Measurements from ENCODE around the gene FLOT1. TPM values are rescaled to one million over a fixed set of nuclear protein-coding genes. Genes with fewer than 3 reads are reported as not detected.
A peak's percentile ranks its signal among the peaks of the same experiment; 100 is the strongest.

Gene FLOT1, protein sequence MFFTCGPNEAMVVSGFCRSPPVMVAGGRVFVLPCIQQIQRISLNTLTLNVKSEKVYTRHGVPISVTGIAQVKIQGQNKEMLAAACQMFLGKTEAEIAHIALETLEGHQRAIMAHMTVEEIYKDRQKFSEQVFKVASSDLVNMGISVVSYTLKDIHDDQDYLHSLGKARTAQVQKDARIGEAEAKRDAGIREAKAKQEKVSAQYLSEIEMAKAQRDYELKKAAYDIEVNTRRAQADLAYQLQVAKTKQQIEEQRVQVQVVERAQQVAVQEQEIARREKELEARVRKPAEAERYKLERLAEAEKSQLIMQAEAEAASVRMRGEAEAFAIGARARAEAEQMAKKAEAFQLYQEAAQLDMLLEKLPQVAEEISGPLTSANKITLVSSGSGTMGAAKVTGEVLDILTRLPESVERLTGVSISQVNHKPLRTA
- total RNA-seq (2021; ENCODE audit: unreplicated experiment), result 176 TPM
- polyA plus RNA-seq (2012; ENCODE audit: insufficient read length), result 221 TPM
- Bru-seq, nascent RNA, result percentile 90 among the genes with signal in this experiment
- percentile 85 among the genes with signal in this experiment for BruChase-seq, experiment 1, labeled RNA remaining after a 2-hour chase
- percentile 91 among the genes with signal in this experiment for BruChase-seq, experiment 2, labeled RNA remaining after a 6-hour chase
- long read RNA-seq, transcript FLOT1-201 (13 exons, 1,912 nt), result major isoform, 228 of 530 reads
- long read RNA-seq, partial matches to known transcripts, result 186 of 530 reads
- long read RNA-seq, other reads (novel, unspliced or antisense), result 115 of 530 reads

DNA sequence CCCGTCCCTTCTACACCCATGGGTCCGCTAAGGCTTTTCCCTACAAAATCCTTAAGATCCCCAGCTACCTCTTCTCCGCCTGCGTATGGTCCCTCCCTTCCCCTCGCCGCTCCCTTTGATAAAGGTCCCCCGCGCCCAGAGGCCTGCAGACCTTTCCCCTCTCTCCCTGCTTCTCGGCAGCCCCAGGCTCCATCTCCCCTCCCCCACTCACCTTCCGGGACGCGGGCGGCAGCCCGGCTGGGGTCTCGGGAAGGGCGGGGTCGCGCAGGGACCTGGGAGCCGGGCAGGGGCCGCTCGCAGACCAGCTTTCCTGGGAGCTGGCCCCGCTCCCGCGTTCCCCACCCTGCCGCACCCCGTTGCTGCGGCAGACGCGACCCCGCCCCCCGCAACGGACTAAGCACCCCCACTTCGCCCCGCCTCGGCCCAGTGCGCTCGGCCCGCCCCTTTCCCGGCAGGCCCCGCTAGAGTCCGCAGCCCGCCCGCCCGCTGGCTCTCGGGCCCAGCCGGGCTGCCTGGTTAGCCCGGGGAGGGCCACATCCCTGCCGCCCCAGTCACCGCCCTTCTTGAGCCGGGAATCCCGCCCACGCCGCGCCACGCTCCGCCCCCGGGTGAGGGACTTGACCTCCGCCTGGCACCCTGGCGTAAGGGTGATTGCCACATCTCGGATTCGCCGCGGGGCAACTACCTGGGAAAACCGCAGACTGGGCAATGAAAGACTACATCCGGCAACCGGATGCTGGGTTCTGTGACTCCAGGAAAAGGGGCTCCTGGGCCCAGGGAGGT, at the start of gene FLOT1:
Gene FLOT1, minus strand, starts transcription at position 372 of the 783 bp plus-strand sequence. CDS start 498 bp downstream, outside the sequence.
- Histone ChIP-seq H3K9me3 (ENCODE audit: control insufficient read depth, insufficient read depth, low read depth, low read length) (no peaks in the 10 kb centered on the region), H3K27ac (ENCODE audit: low read length) (peak within 1 kb of the TSS; percentile 97), H3K4me1 (ENCODE audit: control insufficient read depth, insufficient read depth, low read length) (peaks cover 39% of the 10 kb centered on the region), H3K36me3 (ENCODE audit: control insufficient read depth, insufficient read depth, low read length) (peaks cover 25% of the 10 kb centered on the region), H3K27me3 (ENCODE audit: control insufficient read depth, insufficient read depth, low read length) (no peaks in the 10 kb centered on the region), H3K4me3 (ENCODE audit: low read depth in 2 of 2, low read length in 2 of 2) (peak within 1 kb of the TSS; percentile 81 to 85)
- in situ Hi-C loops (cut with HindIII; ENCODE audit: low pct_unique_long_range_greater_than_20kb, low sequenced_read_pairs), result no loop called here
- DNase-seq (ENCODE audit: low read depth, low spot score), result peak; percentile 85
- BruUV-seq (replicated peaks), result no TSS peak
- POLR2A ChIA-PET, result interaction anchor here (0.6 to 1.3 kb wide), 5 partner anchors 10 to 76 kb away, joined by 3 to 10 read pairs (median 7); no protein-coding TSS in a partner anchor
- CTCF ChIA-PET, result no interaction called here
- TF ChIP-seq, protein P1, sequence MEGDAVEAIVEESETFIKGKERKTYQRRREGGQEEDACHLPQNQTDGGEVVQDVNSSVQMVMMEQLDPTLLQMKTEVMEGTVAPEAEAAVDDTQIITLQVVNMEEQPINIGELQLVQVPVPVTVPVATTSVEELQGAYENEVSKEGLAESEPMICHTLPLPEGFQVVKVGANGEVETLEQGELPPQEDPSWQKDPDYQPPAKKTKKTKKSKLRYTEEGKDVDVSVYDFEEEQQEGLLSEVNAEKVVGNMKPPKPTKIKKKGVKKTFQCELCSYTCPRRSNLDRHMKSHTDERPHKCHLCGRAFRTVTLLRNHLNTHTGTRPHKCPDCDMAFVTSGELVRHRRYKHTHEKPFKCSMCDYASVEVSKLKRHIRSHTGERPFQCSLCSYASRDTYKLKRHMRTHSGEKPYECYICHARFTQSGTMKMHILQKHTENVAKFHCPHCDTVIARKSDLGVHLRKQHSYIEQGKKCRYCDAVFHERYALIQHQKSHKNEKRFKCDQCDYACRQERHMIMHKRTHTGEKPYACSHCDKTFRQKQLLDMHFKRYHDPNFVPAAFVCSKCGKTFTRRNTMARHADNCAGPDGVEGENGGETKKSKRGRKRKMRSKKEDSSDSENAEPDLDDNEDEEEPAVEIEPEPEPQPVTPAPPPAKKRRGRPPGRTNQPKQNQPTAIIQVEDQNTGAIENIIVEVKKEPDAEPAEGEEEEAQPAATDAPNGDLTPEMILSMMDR (IDR thresholded peaks at IDR 0.05), result no peak
- TF ChIP-seq TCF7L2 (IDR thresholded peaks at IDR 0.05; ENCODE audit: low read depth, low read length), result no peak
- TF ChIP-seq SIN3A (IDR thresholded peaks at IDR 0.05; ENCODE audit: borderline replicate concordance, insufficient read depth, low read depth, low read length), result peak; percentile 97
- peak; percentile 91 for TF ChIP-seq POLR2AphosphoS5 (IDR thresholded peaks at IDR 0.05; ENCODE audit: low read depth, low read length)
- TF ChIP-seq, protein P2, sequence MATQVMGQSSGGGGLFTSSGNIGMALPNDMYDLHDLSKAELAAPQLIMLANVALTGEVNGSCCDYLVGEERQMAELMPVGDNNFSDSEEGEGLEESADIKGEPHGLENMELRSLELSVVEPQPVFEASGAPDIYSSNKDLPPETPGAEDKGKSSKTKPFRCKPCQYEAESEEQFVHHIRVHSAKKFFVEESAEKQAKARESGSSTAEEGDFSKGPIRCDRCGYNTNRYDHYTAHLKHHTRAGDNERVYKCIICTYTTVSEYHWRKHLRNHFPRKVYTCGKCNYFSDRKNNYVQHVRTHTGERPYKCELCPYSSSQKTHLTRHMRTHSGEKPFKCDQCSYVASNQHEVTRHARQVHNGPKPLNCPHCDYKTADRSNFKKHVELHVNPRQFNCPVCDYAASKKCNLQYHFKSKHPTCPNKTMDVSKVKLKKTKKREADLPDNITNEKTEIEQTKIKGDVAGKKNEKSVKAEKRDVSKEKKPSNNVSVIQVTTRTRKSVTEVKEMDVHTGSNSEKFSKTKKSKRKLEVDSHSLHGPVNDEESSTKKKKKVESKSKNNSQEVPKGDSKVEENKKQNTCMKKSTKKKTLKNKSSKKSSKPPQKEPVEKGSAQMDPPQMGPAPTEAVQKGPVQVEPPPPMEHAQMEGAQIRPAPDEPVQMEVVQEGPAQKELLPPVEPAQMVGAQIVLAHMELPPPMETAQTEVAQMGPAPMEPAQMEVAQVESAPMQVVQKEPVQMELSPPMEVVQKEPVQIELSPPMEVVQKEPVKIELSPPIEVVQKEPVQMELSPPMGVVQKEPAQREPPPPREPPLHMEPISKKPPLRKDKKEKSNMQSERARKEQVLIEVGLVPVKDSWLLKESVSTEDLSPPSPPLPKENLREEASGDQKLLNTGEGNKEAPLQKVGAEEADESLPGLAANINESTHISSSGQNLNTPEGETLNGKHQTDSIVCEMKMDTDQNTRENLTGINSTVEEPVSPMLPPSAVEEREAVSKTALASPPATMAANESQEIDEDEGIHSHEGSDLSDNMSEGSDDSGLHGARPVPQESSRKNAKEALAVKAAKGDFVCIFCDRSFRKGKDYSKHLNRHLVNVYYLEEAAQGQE (IDR thresholded peaks at IDR 0.05; ENCODE audit: insufficient read depth in 1 of 2, low read depth in 2 of 2, low read length in 1 of 2), result no peak; a peak in 1 of 4 replicates
- intact Hi-C loops (cut with micrococcal nuclease; ENCODE audit: unreplicated experiment), result loop anchor here (5.0 kb wide), 1 partner anchor 40 kb away; no protein-coding TSS in a partner anchor
- peak; percentile 80 for ATAC-seq

DNA sequence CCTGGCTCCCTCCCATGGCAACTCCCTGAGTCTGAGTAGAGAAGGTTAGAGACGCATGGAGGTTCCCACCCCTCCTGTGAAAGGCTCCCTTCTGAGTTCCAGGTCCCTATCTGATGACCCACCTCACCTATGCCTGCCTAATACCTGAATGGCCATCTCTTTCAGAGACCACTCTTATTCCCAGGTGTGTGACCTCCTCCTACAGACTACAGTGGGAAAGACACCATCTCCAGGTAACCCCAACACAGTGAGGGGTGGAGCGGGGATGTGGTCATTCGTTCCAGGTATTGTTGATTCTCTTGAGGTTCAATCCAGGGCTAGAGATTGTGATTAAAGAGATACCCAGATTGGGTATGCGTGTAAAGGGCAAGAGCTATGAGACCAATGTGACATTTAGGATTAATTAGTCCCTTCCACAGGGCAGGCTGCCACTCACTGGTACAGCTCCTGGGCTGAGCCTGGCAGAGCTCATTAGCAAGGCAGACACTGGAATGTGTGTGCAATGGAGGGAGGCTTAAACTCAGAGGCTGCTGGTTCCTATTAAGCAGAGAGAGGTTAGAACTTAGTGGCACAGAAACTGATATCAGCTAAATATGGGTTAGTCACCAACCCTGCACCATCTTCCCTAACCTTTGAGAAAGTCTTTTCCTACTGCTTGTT, 48.4 kb upstream of the FLOT1 start:
- ATAC-seq, result 0 out of 2 replicates have a peak, but pooled peaks have one; percentile 6
- Histone ChIP-seq H3K4me1 (ENCODE audit: control insufficient read depth, insufficient read depth, low read length) (peaks cover 28% of the 10 kb centered on the region), H3K36me3 (ENCODE audit: control insufficient read depth, insufficient read depth, low read length) (no peaks in the 10 kb centered on the region), H3K27ac (ENCODE audit: low read length) (peak overlapping the region; percentile 45; the same call in 1 of the 2 replicates), H3K27me3 (ENCODE audit: control insufficient read depth, insufficient read depth, low read length) (no peaks in the 10 kb centered on the region), H3K4me3 (ENCODE audit: low read depth in 2 of 2, low read length in 2 of 2) (no peak overlapping the region), H3K9me3 (ENCODE audit: control insufficient read depth, insufficient read depth, low read depth, low read length) (no peaks in the 10 kb centered on the region)
- POLR2A ChIA-PET, result no interaction called here
- no peak for DNase-seq (ENCODE audit: low read depth, low spot score)
- intact Hi-C loops (cut with micrococcal nuclease; ENCODE audit: unreplicated experiment), result no loop called here
- CTCF ChIA-PET, result interaction anchor here (0.6 kb wide), 1 partner anchor 402 kb away, joined by 4 read pairs; no protein-coding TSS in a partner anchor
- TF ChIP-seq SIN3A (IDR thresholded peaks at IDR 0.05; ENCODE audit: borderline replicate concordance, insufficient read depth, low read depth, low read length), result no peak
- TF ChIP-seq, protein P1 (IDR thresholded peaks at IDR 0.05), result no peak
- TF ChIP-seq, protein P2 (IDR thresholded peaks at IDR 0.05; ENCODE audit: insufficient read depth in 1 of 2, low read depth in 2 of 2, low read length in 1 of 2), result no peak
- TF ChIP-seq POLR2AphosphoS5 (IDR thresholded peaks at IDR 0.05; ENCODE audit: low read depth, low read length), result no peak
- no peak for TF ChIP-seq TCF7L2 (IDR thresholded peaks at IDR 0.05; ENCODE audit: low read depth, low read length)
- BruUV-seq (replicated peaks), result no TSS peak
- in situ Hi-C loops (cut with HindIII; ENCODE audit: low pct_unique_long_range_greater_than_20kb, low sequenced_read_pairs), result no loop called here

All from Panc1 (cell line).